Kidney epithelial cell (primary cell): ENCODE data around the gene TK1. TPM values are rescaled to one million over a fixed set of nuclear protein-coding genes. Genes with fewer than 3 reads are reported as not detected.
A peak's percentile ranks its signal among the peaks of the same experiment; 100 is the strongest.

Experiments used
- DNase-seq: peaks from one replicate; pipeline ENCODE4 v3.0.0-alpha.2; 2010; ENCODE audit warnings: low read depth
- H3K27me3 ChIP-seq: 2 replicates; pipeline ENCODE4 v1.6.0; 2011; ENCODE audit warnings: low read length; ENCODE audit not compliant: control insufficient read depth, insufficient read depth
- H3K36me3 ChIP-seq: 2 replicates; pipeline ENCODE4 v1.5.1; 2011; ENCODE audit warnings: low read length; ENCODE audit not compliant: control insufficient read depth, insufficient read depth
- H3K4me3 ChIP-seq: 2 replicates; pipeline ENCODE4 v1.5.1; 2011; ENCODE audit warnings: low read depth, mild to moderate bottlenecking, control low read depth, low read length
- total RNA-seq: library from RNA; depleted of rRNA; stranded (reverse); fragments of >200 nt; gene quantifications from 2 replicates; pipeline ENCODE4 v1.2.3, GENCODE V29; 2015
- TF ChIP-seq, protein P1 (sequence below): IDR thresholded peaks from 2 replicates; pipeline ENCODE4 v1.5.1; 2011; ENCODE audit warnings: mild to moderate bottlenecking, moderate library complexity, low read length, control low read depth, inconsistent platforms; ENCODE audit not compliant: insufficient read depth, poor library complexity, severe bottlenecking

The TK1 gene
- total RNA-seq, 1 donor from 2014 or later: 15.0 TPM

DNA sequence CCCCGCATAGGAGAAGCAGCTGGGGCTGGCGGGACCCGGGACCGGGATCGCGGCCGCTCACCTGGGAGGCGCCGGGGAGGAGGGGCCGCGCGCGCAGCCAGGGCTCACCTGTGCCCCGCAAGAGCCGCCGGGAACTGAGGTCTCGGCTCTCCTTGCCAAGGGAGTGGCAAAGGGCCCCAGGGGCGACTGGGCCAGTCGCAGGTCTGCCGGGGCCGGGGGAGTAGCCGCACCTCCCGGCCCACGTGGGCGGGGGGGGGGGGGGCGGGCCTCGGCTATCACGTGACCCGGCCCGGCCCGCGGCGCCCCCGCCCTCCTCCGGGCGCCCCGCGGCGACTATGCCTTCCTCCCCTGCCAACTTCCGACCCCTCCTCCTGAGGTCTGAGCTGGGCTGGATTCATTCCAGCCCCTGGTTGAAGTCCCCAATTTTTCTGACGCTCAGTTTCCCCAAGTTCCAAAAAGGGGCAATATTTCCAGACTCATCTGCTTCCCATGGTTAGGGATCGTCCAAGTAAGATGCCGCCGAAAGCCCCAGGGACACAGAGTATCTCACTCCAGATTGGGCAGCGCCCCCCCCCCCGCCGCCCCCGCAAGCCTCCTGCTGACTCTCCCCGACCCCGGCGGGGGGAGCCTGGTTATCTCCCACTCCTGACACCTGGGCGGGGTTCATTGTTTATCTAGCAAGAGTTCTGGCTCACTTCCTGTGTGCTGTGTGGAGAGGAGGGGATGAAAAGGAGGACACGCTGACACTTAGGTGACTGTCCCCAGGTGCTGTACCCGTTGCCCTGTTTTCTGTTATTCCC, 58.1 kb downstream of the TK1 start, which contains the start of gene TMC6:
Gene TMC6, minus strand, starts transcription at position 205 of the 800 bp plus-strand sequence. CDS start 1,923 bp downstream, outside the sequence.
- Histone ChIP-seq H3K4me3 (peak within 1 kb of the TSS; percentile 68), H3K36me3 (no peaks in the 10 kb centered on the region), H3K27me3 (peaks cover 23% of the 10 kb centered on the region)
- no peak for DNase-seq
- TF ChIP-seq, protein P1, sequence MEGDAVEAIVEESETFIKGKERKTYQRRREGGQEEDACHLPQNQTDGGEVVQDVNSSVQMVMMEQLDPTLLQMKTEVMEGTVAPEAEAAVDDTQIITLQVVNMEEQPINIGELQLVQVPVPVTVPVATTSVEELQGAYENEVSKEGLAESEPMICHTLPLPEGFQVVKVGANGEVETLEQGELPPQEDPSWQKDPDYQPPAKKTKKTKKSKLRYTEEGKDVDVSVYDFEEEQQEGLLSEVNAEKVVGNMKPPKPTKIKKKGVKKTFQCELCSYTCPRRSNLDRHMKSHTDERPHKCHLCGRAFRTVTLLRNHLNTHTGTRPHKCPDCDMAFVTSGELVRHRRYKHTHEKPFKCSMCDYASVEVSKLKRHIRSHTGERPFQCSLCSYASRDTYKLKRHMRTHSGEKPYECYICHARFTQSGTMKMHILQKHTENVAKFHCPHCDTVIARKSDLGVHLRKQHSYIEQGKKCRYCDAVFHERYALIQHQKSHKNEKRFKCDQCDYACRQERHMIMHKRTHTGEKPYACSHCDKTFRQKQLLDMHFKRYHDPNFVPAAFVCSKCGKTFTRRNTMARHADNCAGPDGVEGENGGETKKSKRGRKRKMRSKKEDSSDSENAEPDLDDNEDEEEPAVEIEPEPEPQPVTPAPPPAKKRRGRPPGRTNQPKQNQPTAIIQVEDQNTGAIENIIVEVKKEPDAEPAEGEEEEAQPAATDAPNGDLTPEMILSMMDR: no peak

DNA sequence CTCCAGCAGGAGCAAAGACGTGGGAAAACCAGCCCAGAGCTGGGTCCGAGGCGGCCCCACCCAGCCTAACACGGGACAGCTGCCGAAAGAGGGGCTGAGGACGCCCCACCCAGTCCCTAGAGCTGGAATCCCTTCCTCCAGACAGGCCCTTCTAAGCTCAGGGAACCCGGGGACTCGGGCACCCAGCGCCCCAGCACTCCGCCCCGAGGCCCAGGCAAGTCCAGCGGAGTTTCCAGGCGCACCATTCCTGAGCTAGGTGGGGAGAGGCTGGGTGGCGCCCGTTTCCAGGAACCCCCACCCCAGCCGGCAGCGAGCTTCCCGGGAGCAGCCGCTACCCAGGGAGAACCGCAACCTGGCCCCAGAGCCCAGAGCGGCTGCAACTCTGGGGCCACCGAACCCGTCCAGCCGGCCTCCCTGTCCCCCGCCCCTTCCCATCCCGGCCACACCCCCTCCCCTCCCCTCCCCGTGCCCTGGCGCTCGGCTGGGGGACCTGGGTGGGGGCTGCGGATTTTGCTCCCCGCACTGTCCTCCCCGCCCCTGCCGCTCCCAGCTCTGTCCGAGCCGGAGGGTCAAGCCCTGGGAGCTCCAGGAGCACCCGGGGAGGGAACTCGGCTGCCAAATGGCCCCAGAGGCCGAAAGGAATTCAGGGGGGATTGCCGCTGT, 58.8 kb downstream of the TK1 start:
- DNase-seq: no peak
- H3K4me3 ChIP-seq: peak overlapping the region; percentile 68
- no peaks in the 10 kb centered on the region for H3K36me3 ChIP-seq
- TF ChIP-seq, protein P1: no peak
- peaks cover 20% of the 10 kb centered on the region for H3K27me3 ChIP-seq

DNA sequence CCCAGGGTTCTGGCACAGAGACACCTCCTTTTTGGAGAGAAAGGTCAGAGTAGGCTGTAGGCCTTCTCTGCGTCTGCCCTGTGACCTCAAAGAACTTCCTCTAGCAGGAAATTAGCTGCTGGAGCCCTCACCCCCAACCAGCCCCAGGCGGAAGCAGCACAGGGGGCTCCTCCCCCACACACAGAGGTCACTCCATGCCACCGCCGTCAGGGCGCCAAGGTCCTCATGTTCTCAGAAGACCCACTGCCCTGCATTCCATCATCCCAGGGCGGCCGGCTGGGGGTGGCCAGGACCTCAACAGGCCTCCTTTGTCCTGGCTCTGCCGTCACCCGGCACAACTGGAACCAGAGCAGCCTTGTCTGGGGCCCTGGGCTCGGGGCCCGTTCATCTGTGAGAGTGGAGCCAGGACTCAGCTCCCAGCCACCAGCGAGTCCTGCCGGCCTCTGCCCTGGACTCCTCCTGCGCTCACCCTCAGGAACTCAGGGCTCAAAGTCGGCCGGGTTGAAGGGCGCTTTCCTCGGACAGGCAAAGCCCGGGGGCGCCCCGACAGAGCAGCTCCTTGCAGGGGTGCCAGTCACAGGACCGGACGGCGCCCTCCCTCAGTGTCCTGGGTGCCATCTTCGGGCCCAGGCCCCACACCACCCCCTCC, 59.5 kb downstream of the TK1 start:
- Histone ChIP-seq H3K36me3 (no peaks in the 10 kb centered on the region), H3K27me3 (peaks cover 16% of the 10 kb centered on the region), H3K4me3 (peak overlapping the region; percentile 68)
- TF ChIP-seq, protein P1: no peak
- no peak for DNase-seq

DNA sequence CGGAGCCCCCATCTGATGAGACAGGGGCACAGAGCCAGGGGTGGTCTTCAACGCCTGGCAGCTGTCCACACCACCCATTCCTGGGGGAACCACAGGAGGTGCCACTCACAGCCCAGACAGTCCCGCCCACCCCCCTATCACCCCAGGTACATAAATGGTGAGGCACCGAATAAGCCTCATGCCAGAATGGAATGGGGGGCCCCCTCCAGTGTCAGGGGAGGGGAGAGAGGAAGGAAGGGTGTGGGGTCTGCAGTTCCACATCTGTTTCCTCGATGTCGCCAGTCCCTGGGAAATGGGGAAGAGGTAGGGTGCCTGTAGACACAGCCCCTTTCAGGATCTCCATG, 60.0 kb downstream of the TK1 start:
- Histone ChIP-seq H3K4me3 (no peak overlapping the region), H3K27me3 (peaks cover 11% of the 10 kb centered on the region), H3K36me3 (no peaks in the 10 kb centered on the region)
- TF ChIP-seq, protein P1: no peak
- DNase-seq: no peak

DNA sequence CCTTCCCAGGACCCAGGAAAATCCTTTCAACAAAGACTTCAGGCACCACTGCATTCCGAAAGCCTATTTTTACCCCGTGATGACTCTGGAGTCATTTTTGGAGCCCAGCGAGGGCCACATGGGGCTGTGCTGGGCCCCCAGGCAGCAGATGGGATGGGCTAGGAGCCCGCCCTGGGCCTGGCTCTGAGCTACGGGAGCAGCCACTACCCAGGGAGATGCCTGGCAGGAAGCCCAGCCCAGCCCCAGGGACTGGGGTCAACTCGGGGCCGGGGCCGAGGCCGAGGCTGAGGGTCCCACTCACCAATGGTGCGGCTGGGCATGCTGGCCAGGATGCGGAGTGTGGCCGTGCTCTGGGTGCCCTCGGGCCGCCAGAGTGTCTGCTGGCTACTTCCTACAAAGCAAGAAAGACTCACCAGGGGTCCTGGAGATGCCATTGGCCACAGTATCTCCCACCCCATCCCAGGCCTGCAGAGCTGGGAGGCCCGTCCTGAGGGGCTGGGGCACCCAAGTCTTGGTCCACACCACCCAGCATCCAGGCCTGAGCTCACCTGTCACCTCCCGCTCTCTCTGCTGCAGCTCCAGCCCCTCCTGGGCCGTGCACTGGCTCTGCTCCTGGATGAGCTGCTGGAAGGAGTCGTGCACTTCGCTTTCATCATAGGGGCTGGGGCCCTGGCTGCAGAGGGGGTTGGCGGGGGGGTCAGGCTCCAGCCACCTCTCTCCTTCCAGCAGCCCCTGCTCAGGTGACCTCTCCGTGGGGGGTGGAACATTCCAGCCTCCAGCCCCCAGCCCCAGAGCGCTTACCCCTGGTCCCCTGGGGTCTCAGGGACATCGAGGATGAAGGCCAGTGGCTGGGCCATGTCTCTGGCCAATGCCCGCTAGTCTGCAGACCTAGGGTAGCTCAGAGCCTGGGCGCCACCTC, 60.6 kb downstream of the TK1 start:
- Histone ChIP-seq H3K36me3 (no peaks in the 10 kb centered on the region), H3K27me3 (peaks cover 5% of the 10 kb centered on the region), H3K4me3 (no peak overlapping the region)
- TF ChIP-seq, protein P1: no peak
- DNase-seq: no peak
